Lower leg skin (tissue), 3 donors: Measurements from ENCODE around the gene LEF1.

ENCODE experiments used
- POLR2A ChIP-seq, 2 donors: fragments of 450-650 bp; IDR thresholded peaks; one replicate each; pipeline ENCODE4 v1.6.1; 2016 to 2017; ENCODE audit warnings: antibody characterized with exemption in 2 of 2, mild to moderate bottlenecking in 1 of 2, moderate library complexity in 1 of 2
- TF ChIP-seq, protein P1 (sequence below), 3 donors: fragments of 450-650 bp; IDR thresholded peaks; one replicate each; pipeline ENCODE4 v1.5.1; 2016; ENCODE audit warnings: antibody characterized with exemption in 3 of 3, mild to moderate bottlenecking in 3 of 3, moderate library complexity in 2 of 3

DNA sequence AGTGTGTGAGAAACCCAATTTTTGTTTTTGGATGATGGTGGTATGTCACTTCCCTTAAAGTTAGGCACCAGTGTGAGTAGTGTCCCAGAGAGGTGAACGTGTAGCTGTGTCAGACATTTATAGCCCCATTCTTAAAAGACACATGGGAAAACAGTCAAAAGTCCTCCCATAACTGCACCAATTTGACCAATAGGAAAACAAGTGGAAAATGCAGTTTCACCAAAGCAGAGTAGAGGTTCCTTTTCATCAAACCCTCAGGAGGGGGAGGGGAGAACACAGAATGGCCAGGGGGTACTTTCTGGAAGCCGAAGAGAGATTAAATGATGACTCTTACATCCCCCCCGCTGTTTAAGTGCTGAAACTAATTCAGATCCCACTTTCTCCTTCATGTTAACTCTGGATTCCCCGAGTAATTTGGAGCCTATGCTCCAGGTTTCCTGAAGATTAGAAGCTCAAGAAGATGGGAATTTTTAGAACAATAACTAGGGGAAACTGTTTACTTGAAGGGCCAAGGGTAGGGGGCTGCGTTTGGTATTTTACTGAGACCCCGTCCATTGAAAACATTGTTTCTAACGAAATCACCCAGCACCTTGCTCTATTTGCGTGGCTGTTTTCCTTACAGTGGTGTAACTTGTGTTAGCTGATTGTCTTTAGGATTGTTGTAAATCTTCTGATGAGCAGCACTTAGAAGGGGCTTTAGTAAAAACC lies 2.1 kb upstream of the LEF1 start:
- no peak for TF ChIP-seq POLR2A (IDR thresholded peaks at IDR 0.05)
- TF ChIP-seq, protein P1, sequence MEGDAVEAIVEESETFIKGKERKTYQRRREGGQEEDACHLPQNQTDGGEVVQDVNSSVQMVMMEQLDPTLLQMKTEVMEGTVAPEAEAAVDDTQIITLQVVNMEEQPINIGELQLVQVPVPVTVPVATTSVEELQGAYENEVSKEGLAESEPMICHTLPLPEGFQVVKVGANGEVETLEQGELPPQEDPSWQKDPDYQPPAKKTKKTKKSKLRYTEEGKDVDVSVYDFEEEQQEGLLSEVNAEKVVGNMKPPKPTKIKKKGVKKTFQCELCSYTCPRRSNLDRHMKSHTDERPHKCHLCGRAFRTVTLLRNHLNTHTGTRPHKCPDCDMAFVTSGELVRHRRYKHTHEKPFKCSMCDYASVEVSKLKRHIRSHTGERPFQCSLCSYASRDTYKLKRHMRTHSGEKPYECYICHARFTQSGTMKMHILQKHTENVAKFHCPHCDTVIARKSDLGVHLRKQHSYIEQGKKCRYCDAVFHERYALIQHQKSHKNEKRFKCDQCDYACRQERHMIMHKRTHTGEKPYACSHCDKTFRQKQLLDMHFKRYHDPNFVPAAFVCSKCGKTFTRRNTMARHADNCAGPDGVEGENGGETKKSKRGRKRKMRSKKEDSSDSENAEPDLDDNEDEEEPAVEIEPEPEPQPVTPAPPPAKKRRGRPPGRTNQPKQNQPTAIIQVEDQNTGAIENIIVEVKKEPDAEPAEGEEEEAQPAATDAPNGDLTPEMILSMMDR (IDR thresholded peaks at IDR 0.05), result no peak
